ENCODE data around the gene PISD. TPM values are rescaled to one million over a fixed set of nuclear protein-coding genes. Genes with fewer than 3 reads are reported as not detected.
"Not testable (repeated sequence)": the region's sequence is repeated elsewhere in the genome, so short reads cannot be mapped to it uniquely, and the experiment has no call there.

PISD gene
- total RNA-seq, 1 donor: 71.6 TPM

DNA sequence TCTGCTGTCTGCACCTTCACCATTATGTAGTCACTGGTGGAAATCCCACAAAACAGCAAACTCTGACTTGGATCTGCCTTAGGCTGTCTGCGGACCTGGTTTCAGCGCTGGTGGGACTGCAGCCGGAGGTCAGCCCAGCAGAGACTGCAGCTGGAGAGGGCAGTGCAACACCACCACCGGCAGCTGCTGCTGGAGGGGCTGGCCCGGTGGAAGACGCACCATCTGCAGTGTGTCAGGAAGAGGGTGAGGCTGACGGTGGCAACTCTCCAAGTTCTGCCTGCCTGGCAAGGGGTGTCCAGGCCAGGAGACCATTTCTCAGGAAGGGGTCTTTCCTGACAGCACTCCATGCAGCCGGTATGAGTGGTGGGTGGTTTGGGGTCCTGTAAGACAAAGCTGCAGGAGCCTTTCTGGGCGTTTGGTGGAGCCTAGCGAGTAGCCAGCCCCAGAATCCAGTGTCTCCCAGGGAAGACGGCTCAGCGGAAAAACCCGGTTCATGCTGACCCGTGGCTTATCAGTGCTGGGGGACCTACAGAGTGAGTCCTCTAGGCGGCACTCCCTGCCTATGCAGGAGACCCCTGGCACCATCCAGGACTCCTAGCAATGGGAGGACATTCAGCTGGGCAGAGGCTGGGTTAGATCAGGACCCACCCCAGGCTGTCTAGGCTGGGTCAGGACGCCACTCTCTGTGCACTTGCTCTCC lies 50.8 kb downstream of the PISD start:
- DNase-seq (ENCODE audit: low read depth in 2 of 3, low spot score in 2 of 3): no peak

DNA sequence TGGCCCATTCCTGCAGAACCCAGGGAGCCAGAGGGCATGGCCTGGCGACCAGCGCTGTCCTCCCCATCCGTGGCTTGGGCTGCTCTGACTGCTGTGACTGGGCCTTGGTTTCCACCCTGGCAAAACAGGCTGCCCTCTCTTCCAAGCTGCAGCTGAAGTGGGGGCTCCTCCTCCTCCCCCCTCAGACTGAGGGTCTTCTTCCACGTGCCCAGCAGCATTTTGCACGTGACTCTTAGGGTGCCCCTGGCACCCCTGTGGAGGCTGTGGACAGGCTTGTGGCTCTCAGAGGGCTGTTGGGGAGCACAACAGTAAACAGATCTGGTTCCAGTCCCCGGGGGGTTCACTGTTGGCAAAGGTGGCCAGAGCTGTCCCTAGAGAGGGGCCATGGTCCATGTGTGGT lies 51.4 kb downstream of the PISD start:
- DNase-seq (ENCODE audit: low read depth in 2 of 3, low spot score in 2 of 3): no peak

DNA sequence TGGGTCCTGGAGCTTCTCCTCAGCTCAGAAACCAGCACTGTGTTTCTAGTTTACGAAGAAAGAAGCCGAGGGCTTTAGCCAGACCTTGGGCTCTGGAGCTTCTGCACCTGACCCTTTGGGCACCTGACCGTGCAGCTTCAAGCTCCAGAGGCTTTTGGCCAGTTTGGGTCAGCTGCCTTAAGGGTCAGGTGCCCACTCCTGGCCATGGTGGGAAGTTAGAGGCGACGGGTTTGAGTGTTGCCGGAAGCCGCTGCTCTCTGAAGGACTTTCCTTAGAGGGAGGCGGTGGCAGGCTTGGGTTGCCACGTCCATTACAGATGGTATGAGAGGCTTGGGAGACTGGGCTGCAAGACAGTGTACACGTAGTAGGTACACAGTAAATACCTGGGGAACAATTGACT lies 52.3 kb downstream of the PISD start:
- DNase-seq (ENCODE audit: low read depth in 2 of 3, low spot score in 2 of 3): no peak

DNA sequence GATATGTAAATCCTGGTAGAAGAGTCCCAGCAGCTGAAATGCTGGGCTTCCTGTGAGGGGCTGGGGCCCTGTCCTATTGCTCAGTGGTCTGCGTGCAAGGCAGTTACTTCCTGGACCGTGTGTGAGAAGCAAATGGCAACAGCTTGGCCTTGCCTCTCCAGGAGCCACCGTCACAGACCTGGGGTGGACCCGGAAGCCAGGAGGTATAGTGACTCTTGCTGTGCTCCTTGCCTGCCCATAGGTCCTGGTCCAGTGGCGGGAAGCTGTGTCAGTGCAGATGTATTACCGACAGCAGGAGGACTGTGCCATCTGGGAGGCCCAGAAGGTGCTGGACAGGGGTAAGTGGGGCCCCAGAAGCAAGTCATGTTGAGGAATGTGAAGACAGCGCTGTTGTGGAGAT lies 54.3 kb downstream of the PISD start:
- no peak for DNase-seq (ENCODE audit: low read depth in 2 of 3, low spot score in 2 of 3)

DNA sequence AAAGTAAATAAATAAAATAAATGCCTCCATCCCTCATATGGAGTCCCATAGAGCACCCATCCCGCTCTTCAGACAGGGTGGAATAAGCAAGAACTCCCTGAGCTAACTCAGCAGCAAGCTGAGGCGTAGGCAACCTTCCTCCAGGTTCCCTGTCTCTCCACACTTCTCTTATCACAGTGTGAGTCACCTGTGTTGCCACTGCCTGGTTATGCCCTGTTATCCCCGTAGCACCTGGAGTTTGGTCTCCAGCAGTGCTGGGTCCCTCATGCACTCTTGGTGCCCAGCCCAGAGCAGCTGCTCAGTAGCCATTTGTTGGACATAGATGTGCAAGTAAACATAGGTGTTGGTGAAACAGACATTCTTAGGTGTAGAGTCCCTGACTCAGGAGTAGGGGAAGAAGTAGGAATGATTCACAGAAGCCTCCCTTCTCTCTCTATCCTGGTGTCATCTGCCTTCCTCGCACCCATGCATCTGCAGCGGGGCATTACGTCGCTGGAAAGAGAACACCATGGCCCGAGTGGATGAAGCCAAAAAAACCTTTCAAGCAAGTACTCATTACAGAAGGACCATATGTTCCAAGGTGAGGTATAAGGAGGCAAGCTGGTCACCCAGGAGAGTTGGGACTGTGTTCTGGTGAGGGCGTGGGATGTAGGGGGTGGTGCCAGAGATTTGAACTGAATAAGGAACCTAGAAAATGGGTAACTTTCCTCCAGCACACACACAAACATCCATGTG lies 56.0 kb downstream of the PISD start:
- no peak for DNase-seq (ENCODE audit: low read depth in 2 of 3, low spot score in 2 of 3)

DNA sequence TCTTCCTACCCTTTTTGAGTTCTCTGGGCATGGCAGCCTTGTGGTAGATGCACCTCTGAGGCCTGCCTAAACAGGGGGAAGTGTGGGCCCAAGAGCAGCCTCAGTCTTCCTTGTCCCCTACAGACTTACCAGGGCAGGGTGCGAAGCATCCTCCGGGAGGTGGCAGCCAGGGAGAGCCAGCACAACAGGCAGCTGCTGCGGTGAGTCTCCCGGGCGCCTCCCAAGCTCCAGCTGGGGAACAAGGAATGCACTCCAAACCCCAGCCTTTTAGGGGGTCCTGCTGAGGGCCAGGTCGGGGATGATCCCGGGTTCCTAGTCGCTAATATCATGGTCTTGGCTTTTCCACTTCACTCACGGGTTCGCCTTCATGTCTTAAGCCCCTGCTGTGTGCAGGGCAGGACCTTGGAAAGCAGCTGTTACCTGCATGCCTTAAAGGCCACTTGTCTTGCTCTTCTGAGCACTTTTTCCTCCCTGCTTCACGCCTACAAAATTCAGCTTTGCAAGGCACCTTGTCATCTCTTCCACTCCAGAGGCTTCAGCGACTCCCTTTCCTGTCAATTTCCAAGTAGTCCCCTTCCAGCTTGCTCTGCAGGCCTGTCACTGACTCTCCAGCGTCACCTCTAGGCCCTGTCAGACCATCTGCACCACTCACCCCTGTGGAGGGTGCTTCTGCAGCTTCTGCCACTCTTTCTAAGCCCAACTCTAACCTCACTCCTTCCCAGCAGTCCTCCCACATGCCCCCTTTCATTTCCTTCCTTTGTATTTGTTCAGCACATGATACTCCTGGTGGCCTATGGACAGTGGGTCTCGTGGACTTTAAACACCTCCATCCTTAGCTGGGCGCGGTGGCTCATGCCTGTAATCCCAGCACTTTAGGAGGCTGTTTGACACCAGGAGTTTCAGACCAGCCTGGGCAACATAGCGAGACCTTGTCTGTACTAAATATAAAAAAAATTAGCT lies 57.0 kb downstream of the PISD start:
- no peak for DNase-seq (ENCODE audit: low read depth in 2 of 3, low spot score in 2 of 3)

DNA sequence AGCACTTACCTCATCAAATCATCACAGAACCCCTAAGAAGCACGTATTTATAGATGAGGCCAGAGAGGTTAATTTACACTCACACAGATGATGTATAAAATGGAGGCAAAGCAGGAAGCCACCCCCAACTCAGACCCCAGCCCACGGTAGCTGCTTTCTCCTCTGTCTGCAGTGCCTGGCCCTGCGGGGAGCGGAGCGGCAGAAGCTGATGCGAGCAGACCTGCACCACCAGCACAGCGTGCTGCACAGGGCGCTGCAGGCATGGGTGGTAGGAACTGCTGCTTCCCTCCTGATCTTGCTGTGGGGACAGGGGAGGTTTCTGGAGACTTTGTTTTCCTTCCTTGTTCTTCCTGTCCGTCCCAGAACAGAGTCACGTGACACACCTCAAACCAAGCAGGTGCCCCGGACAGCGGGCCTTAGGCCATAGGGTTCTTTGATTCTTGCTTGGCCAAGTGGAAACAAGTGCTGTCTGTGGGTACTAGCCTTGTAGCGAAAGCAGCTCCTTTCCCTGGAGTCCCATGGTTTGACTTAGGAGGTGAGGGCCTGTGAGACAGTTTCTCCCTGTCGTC lies 57.8 kb downstream of the PISD start:
- DNase-seq (ENCODE audit: low read depth in 2 of 3, low spot score in 2 of 3): no peak

DNA sequence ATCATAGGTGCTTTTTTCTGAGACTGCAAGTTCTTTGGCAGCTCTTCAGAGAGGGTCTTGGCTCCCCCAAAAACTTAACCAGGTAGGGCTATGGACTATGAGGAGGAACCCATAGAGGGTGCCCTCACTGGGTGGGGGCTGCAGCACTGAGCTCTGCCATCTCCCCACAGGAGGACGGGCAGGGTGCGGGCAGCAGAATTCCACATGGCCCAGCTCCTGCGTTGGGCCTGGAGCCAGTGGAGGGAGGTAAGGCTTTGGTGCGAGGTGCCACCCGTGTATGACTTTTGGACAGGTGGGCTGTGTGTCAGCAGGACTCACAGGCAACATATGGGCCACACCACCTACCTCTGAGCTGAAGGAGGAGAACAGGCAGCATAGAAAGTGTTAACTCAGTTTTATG lies 58.4 kb downstream of the PISD start:
- no peak for DNase-seq (ENCODE audit: low read depth in 2 of 3, low spot score in 2 of 3)

DNA sequence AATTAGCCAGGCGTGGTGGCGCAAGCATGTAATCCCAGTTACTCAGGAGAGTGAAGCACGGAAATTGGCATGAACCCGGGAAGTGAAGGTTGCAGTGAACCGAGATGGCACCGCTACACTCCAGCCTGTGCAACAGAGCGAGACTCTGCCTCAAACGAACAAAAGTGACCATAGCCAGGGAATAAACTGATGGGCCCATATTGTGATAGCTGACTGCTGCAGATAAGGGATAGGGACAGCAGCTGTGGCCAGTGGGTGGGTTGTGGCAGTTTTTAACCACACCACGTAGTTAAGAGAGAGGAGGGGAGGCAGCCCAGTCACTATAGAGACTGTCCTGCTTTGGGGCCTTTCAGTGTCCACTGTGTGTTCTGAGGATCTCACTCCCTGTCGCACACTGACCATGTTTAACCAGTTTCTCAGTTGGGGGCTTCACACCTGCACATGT lies 58.9 kb downstream of the PISD start:
- DNase-seq (ENCODE audit: low read depth in 2 of 3, low spot score in 2 of 3): no peak

DNA sequence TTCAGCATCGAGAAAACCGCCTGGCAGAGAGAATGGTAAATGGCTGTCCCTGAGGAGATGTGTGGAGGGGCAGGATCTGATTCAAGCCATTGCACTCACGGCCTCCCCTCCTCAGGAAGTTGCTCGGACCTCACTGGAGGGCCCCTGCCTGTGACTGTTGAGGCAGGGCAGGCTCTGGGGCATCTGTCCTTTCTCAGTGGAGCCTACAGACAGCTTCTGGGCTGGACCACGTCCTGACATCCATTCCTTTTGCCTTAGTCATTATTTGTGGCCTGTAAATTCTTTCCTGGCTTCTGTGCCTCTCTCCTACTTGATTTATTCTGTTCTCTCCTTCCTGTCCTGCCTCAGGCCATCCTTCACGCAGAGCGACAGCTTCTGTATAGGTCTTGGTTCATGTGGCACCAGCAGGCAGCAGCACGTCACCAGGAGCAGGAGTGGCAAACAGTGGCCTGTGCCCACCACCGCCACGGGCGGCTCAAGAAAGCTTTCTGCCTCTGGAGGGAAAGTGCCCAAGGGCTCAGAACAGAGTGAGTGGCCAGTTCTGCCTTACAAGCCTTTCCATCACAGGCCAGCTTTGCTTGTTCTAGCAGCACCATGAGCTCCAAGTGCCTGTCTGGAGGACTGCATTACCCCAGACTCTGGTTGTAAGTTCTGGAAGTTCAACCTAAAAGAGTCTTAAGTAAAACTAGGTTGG lies 59.6 kb downstream of the PISD start:
- no peak for DNase-seq (ENCODE audit: low read depth in 2 of 3, low spot score in 2 of 3)

DNA sequence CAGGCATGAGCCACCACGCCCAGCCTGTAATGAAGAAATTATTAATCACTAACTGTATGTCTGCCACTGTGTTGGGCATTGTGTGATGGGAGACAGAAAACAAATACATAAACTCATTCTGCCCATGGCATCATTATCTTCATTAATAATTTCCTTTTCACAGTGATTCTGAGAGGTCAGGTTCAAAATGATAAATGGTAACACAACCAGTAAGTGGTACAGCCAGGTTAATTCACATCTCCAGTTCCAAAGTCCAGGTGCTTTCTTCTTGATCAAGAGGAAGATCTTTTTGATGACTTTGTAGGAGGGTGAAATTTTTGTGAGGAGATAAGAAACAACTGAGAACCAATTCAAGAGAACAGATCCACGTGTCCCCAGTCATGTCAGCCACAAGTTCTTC lies 66.7 kb downstream of the PISD start:
- no peak for DNase-seq (ENCODE audit: low read depth in 2 of 3, low spot score in 2 of 3)

DNA sequence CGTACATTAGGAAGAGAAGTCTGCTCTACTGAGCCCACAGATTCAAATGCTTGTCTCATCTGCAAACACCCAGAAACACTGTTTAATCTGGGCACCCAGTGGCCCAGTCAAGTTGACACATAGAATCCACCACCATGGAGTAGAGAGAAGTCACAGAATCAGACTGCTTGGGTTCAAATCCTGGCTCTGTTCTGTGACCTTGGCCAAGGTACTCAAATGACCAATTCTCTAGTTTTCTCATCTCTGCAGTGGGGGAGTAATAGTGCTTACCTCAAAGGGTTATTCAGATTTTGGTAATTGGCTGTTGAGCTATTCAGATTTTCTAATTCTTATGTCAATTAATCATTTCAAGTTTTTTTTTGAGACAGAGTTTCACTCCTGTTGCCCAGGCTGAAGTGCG lies 71.9 kb downstream of the PISD start:
- DNase-seq (ENCODE audit: low read depth in 2 of 3, low spot score in 2 of 3): not testable (repeated sequence)

DNA sequence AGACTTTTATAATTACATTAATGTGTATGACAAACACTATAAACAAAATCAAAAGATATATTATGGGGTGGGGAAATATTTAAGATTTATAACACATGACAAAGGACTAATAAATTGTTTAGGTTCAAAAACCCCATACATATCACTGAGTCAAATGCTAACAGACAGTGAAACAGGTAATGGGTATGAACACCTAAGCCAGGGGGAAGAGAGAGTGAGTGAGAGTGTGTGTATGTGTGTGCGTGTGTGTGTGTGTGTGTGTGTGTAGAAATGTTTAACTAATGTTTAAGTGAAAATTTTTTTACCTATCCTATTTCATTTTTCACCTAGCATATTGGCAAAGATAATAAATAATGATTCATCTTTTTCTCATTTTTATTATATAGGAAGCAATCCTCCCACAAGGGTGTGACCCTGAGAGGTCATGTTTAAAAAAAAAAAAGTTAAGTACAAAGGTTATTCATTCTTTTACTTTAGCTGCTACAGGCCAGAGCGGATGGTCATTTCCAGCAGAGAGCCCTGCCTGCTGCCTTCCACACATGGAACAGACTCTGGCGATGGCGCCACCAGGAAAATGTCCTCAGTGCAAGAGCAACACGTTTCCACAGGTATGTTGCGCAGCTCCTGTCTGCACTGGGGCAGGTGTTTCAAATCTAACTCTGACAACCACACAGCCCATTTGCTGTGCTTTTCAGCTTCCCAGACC lies 72.9 kb downstream of the PISD start:
- no peak for DNase-seq (ENCODE audit: low read depth in 2 of 3, low spot score in 2 of 3)

DNA sequence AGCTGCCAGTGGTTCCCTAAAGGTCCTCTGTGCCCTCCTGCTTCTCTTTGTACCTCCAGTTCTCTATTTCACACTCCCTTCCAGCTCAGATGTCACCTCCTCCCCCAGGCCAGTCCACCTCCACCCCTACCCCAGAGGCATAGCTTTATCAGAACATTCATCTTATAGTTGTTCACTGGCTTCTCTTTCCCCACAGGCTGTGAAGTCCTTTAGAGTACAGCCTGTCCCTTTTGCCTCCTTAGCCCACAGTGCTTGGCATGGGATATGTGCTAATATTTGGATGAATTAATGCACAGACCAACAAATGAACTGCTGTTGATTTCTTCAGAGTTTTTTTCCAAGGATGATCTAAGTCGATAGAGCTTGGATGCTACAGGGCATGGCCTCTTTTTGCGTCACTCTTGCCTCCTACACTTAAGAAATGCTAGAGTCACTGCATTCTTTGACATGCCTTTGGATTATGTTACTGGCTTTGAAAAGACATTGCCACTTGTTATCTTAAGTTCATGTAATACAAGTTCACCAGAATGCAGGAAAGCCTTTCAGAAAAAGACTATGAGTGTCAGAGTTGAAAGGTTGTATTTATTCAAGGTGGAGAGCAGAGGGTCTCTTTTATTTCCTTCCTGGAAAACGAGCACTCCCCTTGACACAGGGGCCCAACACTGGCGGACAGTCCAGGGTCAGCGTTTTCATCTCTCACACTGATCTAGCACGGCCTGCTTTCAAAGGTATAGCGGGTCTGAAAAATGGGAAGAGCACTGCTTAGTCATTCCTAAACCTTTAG lies 75.7 kb downstream of the PISD start:
- DNase-seq (ENCODE audit: low read depth in 2 of 3, low spot score in 2 of 3): no peak

DNA sequence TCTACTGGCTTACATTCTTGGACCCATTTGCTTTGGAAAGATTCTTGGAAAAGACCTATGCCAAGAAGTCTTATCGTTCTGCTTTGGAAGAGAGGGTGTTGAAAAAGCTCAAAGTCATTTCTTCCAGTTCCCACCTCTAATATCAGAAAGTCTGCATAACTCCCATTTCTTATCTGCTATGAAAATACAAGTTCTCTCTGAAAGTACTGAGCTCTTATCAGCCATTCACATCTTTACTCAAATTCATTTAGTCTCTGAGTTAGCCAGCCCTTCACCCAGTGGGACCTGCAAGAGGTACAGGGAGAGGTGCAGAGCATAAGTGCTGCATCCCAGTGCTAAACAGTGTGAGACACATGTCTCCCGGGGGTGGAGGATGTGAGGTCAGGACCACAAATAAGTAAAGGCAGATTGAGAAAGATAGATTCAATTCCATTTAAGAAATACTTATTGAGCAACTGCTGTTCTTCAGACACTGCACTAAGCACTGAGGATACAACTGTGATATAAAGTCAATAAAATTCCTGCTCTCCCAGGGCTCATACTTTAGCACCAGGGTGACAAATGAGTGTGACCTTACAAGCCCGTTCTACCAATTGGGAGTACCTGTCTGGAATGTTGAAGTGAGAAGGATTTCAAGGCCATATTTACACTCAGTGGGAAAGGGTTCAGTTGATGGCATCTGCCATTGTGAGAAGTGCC lies 76.7 kb downstream of the PISD start:
- DNase-seq (ENCODE audit: low read depth in 2 of 3, low spot score in 2 of 3): no peak

DNA sequence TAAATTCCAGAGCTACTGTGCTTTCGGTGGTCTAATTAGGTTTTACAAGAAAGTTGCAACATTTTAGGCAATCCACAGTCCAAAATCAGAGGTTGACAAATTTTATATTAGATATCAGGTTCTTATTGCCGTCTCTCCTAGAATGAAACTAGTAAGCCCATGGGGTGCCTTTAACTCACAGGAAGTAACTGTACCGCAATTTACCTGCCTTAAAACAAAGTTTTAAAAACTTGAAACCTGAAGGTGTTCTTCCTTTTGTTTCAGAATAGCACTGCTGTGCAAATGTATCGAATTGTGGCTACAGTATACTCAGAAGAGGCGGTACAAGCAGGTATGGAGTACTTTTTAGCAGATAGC lies 77.2 kb downstream of the PISD start:
- no peak for DNase-seq (ENCODE audit: low read depth in 2 of 3, low spot score in 2 of 3)

DNA sequence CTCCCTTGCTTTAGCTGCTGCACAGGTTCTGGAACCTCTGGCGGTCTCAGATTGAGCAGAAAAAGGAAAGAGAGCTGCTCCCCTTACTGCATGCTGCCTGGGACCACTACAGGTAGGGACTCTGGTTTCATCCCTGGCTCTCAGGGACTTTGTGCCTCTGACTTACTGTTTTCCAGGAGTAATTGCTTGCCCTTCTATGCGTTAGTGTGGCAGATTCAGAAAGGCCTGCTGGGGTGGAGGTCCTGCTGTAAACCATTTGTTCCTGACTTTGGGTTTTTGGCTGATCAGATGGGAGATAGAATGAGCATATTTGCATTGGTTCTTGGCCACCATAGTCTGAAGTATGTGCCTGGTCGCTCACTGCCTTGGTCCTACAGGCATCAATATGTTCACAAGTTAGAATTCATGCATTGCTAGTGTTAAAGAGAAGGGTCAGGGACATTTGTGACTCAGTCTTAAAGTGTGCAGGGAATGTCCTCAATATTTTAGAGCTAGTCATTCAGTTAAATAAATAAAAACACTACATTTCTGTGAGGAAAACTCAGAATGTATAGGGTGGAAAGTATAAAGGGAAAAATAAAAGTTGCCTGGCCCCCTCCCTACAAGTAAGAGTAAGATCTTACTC lies 78.0 kb downstream of the PISD start:
- DNase-seq (ENCODE audit: low read depth in 2 of 3, low spot score in 2 of 3): no peak

DNA sequence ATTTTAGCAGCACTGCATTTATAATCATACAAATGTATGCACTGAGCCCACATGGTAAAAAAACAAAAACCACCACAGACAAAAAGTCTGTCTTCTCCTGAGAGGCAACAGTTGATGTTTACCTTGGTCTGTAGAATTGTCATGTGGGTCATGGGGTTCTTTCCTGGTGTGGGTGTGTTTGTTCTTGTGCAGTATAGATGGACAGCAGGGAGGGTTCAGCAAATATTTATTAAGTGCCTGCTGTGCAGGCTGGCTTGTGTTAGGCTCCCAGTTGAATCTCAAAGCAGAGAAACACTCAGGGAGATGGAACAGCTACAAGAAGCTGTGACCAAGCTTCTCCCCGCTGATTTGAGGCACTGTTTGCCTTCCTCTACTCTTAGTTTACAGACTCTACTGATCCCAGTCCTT lies 82.2 kb downstream of the PISD start:
- no peak for DNase-seq (ENCODE audit: low read depth in 2 of 3, low spot score in 2 of 3)
